HG03442 (cell line): ENCODE measurements around the gene TCL1B.
A peak's percentile ranks its signal among the peaks of the same experiment; 100 is the strongest.

Experiments used
- ATAC-seq: cut with Tn5 transposase; IDR thresholded peaks from one replicate; pipeline ENCODE4 v1.9.1; 2021; ENCODE audit warnings: mild to moderate bottlenecking, moderate library complexity; ENCODE audit not compliant: unreplicated experiment

Gene TCL1B

GRCh38 chr14:95666450-95666849 is 19.8 kb upstream of the TCL1B start:
- ATAC-seq = no peak

DNA sequence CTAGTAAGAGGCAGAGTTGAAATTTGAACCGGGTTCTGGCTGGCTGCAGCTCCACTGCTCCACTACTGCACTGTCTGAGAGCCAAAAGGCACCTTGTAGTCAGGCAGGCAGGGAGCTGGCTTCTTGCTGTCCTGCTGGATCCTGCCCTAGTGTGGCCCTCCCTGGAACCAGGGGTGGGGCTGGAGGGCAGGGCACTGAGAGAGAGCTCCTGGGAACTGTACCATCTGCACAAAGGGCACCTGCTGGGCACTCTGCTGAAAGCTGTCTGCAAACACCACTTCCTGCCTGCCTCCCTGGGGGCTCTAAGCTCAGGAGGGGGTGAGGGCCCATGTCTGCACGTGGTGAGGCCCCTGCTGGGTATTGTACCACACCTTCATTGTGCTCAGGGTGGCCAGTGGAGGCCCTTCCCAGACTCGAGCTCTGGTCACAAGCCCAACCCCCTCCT is 19.0 kb upstream of the TCL1B start:
- ATAC-seq = no peak

DNA sequence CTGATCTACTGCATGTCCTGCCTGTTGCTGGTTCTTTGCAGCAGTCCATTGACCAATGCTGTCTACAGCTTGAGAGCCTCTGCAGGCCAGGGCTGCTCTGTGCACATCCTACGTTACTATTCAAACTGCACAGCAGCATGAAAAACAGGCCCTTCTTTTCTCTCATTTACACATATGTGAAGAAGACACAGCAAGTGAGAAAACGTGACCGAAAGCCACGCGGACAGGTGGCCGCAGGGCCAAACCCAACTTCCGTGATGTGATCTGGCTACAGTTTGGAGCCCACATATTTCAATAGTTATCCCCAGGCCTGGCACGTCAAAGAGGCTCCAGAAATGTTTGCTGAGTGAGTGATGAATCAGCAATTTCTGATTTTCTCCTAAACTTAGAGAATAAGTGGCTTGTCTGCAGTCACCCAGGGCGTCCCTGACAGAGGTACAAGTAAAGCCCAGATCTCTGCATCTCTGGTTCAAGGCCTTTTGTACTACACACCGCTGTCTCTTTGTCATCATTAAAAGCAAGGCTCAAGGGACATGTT is 17.9 kb upstream of the TCL1B start:
- ATAC-seq = no peak

DNA sequence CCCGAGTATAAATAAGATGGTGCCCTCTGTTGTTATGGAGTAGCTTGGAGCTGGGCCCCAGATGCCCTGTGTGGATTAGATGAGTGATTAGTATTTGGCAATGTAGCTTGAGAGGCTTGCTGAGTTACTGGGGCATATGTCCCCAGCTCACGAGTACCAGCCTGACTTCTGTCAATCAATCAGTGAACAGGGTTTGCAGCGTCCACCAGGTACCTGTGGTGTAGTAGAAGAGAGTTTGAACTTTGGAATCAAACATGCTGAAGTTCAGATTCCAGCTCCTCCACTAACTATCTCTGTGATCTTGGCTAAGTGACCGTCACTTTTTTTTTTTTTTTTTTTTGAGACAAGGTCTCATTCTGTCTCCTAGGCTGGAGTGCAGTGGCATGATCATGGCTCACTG is 11.6 kb upstream of the TCL1B start:
- ATAC-seq = no peak

DNA sequence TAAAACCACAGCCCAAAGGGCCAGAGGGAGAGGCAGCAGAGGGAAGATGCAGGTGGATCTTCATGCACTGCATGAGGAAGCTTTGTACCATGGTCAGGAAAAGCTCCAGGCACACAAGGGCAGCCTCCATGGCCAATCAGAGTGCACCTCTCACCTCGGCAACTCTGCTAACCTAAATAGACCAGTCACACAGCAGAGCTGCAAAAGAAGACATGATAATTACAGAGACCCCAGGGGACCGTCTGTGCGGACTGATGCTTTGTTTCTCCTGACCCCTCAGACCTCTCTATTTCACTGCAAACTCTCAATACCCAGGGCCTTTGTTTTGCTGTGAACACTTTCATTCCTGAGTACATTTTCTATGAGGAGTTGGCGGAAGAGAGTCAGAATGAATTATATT is 10.7 kb upstream of the TCL1B start:
- no peak for ATAC-seq

GRCh38 chr14:95677179-95677835 is 8.9 kb upstream of the TCL1B start:
- no peak for ATAC-seq

- ATAC-seq = no peak
Measured at GRCh38 chr14:95679148-95679815, 6.9 kb upstream of the TCL1B start.

GRCh38 chr14:95679998-95680735 is 6.1 kb upstream of the TCL1B start:
- ATAC-seq = no peak

- no peak for ATAC-seq
Measured at GRCh38 chr14:95681153-95681552, 5.1 kb upstream of the TCL1B start.

- no peak for ATAC-seq
Measured at GRCh38 chr14:95683793-95684192, 2.4 kb upstream of the TCL1B start.

DNA sequence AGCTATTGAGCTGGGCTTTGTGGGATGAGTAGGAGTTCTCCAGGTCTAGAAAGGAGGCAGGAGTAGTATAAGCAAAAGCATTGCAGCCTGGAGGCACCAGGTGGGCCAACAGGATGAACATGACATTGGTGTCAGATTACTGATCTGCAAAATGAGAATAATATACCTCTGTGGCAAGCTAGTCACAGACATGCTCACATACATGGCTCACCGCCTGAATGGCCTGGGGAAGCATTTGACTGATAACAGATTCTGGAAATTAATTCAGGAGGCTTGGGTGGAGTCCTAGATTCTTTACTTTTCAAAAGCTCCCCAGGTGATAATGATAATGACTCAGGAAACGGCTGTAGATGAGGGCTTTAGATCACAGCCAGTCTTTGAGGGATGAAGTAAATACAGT is 709 bp downstream of the TCL1B start:
- ATAC-seq = no peak

- no peak for ATAC-seq
Measured at GRCh38 chr14:95689441-95689840, 3.2 kb downstream of the TCL1B start.

DNA sequence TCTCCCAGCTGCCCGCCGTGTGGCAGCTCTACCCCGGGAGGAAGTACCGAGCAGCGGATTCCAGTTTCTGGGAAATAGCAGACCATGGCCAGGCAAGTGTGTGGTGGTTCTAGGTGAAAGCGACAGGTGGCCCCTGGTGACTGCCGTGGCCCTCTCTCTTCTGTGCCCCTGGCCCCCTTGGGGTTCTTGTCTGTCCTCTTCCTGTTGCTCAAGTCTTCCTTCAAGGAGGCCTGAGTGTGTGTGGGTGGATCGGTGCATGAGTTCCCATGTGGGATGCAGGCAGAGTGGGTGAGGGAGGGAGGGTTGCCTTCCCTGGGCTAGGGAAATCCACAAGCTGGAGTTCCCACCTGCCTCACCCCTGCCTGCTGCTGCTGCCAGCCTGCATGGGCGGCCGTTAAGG is 4.6 kb downstream of the TCL1B start:
- ATAC-seq = no peak

DNA sequence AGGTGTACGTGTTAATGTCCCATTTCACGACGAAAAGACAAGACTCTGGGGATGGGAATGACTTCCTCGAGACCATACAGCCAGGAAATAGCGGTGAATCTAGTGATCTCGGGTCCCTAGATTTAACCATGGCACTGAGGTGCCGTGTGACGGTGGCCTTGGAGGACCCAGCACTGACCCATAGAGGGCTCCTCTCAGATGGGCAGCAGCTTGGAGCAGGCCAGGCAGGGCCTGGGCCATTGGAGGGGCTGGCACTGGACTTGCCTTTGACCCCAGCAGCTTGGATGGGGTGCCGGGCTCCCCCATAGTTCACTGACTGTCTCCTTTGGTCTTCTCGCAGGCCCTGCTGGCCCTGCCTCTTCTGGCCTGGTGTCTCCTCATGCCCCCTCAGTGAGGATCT is 5.4 kb downstream of the TCL1B start:
- no peak for ATAC-seq

DNA sequence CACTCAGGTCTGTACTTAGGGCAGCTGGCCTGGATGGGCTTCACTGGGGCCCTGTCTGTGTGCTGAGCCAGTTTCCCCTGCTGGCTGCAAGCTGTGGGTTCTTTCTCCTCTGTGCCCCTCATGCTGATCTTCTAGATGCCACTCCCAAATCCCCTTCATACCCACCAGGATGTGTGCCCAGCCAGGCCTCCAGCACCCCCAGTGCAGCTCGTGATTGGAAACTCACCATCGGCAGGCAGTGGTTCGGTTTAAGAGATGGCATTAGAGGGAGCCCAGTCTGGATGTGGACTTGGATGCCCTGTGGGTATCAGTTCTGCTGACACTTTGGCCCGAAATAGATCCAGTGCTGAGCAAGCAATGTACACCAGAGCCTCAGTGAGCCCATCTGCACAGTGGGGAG is 5.9 kb downstream of the TCL1B start:
- ATAC-seq = no peak

DNA sequence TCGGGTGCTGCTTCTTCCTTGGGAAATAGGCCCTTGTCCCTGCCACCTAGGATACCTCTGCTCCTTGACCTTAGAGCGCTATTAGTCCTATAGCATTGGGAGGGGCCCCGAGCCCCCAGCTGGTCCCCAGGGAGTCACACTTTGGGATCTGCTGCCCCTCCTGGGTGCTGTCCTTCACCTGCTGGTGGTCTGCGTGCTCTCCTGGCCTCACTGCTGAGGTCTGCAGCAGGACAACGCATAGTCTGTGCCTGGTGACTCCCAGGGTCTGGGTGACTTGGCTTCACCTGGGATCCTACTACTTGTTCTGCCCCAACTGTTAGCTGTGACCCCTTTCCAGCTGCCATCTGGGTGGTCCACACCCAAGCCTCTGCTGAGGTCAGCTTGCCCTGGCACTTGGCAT is 8.8 kb downstream of the TCL1B start:
- no peak for ATAC-seq

- no peak for ATAC-seq
Measured at GRCh38 chr14:95695913-95696312, 9.7 kb downstream of the TCL1B start.

DNA sequence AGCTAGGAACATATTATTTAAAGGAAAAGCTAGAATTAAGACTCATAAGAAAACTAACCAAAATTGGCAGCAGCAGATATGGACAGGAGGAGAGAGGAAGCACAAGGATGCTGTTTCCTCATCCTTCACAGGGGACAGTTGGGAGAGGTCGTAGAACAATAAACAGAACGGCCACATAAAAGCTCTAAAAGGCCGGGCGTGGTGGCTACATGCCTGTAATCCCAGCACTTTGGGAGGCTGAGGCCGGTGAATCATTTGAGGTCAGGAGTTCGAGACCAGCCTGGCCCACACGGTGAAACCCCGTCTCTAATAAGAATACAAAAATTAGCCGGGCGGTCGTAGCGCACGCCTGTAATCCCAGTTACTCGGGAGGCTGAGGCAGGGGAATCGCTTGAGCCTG is 10.5 kb downstream of the TCL1B start:
- ATAC-seq = no peak

- peak; percentile 39 for ATAC-seq
Measured at GRCh38 chr14:95697764-95698163, 11.5 kb downstream of the TCL1B start.

DNA sequence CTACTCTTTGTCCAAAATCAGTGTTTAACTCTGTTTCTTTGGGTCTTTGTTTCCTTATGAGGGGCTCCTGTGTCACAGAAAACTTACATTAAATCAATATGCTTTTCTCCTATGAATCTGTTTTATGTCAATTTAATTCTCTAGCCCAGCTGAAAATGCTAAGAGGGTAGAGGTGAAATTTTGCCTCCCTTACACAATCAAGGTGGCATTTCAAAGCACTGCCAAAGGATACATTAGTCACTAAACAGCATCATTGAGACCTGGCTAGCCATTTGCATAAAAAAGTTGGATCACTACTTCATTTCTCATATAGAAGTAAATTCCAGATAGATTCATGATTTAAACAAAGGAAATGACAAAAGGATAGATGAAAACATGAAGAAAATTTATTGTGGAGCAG is 12.1 kb downstream of the TCL1B start:
- ATAC-seq = no peak

- ATAC-seq = peak; percentile 60
Measured at GRCh38 chr14:95699412-95699811, 13.2 kb downstream of the TCL1B start.
